ENCODE data around the gene UMODL1.
"Not testable (repeated sequence)": the region's sequence is repeated elsewhere in the genome, so short reads cannot be mapped to it uniquely, and the experiment has no call there.

DNA sequence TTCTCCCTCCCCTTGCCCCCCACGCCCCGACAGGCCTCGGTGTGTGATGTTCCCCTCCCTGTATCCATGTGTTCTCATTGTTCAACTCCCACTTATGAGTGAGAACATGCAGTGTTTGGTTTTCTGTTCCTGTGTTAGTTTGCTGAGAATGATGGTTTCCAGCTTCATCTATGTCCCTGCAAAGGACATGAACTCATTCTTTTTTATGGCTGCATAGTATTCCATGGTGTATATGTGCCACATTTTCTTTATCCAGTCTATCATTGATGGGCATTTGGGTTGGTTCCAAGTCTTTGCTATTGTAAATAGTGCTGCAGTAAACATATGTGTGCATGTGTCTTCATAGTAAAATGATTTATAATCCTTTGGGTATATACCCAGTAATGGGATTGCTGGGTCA, 108.9 kb downstream of the UMODL1 start:
- not testable (repeated sequence) for TF ChIP-seq CTCF, POLR2A (IDR thresholded peaks at IDR 0.05)

All from stomach (tissue), 4 donors.